Memory B cell (primary cell): Measurements from ENCODE around the gene CTBP2.

Source experiments
- ATAC-seq: fragments of 150-1000 bp; cut with Tn5 transposase; 2 replicates; pipeline ENCODE4 v1.10.0; 2021; ENCODE audit warnings: low read depth, mild to moderate bottlenecking, moderate library complexity
- DNase-seq, 2 donors: peaks; one replicate each; pipeline ENCODE4 v3.0.0; 2022; ENCODE audit warnings: low spot score in 2 of 2
- H3K27ac Mint-ChIP-seq: one replicate; pipeline ENCODE4 v1.8.0; 2022; ENCODE audit warnings: mild to moderate bottlenecking, moderate library complexity, mixed read lengths
- H3K27me3 Mint-ChIP-seq: one replicate; pipeline ENCODE4 v1.8.0; 2022; ENCODE audit warnings: mixed read lengths
- H3K36me3 Mint-ChIP-seq: one replicate; pipeline ENCODE4 v1.8.0; 2022; ENCODE audit warnings: mild to moderate bottlenecking, mixed read lengths
- H3K4me1 Mint-ChIP-seq: one replicate; pipeline ENCODE4 v1.8.0; 2022; ENCODE audit warnings: mixed read lengths
- H3K4me3 Mint-ChIP-seq: one replicate; pipeline ENCODE4 v1.8.0; 2022; ENCODE audit warnings: mild to moderate bottlenecking, moderate library complexity, mixed read lengths
- H3K9me3 Mint-ChIP-seq: one replicate; pipeline ENCODE4 v1.8.0; 2022; ENCODE audit warnings: mixed read lengths

CTBP2 gene

GRCh38 chr10:125015356-125015944 lies 144.9 kb downstream of the CTBP2 start:
- Mint-ChIP-seq H3K27ac (no peak overlapping the region), H3K9me3 (peaks cover 4% of the 10 kb centered on the region), H3K4me3 (no peak overlapping the region), H3K36me3 (no peaks in the 10 kb centered on the region), H3K27me3 (peaks cover 15% of the 10 kb centered on the region), H3K4me1 (no peaks in the 10 kb centered on the region)
- DNase-seq: no peak
- no peak for ATAC-seq

GRCh38 chr10:125014836-125015355 lies 145.5 kb downstream of the CTBP2 start:
- Mint-ChIP-seq H3K4me3 (no peak overlapping the region), H3K9me3 (peaks cover 4% of the 10 kb centered on the region), H3K36me3 (no peaks in the 10 kb centered on the region), H3K27me3 (peaks cover 15% of the 10 kb centered on the region), H3K4me1 (no peaks in the 10 kb centered on the region), H3K27ac (no peak overlapping the region)
- ATAC-seq (no peak), DNase-seq (no peak)

DNA sequence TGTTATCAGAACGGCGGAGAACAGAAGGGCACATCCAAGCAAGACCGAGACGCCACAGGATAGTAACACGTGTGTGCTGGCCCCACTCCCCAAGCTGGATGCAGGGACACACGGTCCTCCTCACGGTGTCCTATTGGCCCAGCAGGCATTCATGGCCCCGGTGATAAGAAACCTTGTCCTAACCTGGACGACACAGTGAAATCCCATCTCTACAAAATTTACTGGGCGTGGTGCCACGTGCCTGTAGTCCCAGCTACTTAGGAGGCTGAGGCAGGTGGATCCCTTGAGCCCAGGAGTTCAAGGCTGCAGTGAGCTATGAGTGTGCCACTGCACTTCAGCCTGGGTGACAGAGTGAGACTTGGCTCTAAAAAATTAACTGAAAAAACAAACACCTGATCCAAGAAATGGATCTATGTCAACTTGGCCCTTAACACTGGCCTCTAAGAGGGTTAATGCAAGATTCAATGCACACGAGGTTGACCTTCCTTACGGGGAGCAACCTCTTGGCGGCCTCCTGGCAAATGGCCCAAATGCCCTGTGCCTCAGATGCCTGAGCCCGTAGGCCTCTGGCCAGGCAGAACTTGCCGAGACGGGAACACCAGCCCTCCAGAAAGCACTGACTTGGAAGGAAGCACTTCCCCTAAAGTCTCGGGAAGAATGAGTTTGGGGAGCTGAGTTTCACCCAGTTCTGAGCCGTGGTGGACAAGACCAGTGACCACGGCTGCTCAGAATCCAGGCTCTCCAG lies 146.1 kb downstream of the CTBP2 start:
- Mint-ChIP-seq H3K4me3 (no peak overlapping the region), H3K9me3 (peaks cover under 1% of the 10 kb centered on the region), H3K27me3 (peaks cover 11% of the 10 kb centered on the region), H3K36me3 (no peaks in the 10 kb centered on the region), H3K27ac (no peak overlapping the region), H3K4me1 (no peaks in the 10 kb centered on the region)
- ATAC-seq (no peak), DNase-seq (no peak)

DNA sequence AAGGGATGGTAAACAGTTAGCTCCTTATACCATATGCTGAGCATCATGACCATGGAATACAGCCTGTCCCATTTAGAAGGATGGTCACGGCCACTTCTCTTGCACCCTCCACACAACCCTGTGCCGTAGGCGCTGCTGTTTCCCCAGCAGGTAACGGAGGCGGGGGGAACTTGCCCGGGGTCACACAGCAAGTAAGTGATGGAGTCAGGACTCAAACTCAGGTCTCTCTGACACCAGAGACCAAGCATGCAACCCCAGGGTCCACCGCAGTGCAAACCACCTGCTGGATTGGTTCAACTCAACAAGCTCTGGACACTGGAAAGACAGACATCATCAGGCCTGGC lies 146.9 kb downstream of the CTBP2 start:
- H3K27me3 Mint-ChIP-seq: peaks cover 11% of the 10 kb centered on the region
- H3K36me3 Mint-ChIP-seq: no peaks in the 10 kb centered on the region
- H3K27ac Mint-ChIP-seq: no peak overlapping the region
- DNase-seq: no peak
- H3K4me3 Mint-ChIP-seq: no peak overlapping the region
- no peaks in the 10 kb centered on the region for H3K4me1 Mint-ChIP-seq
- H3K9me3 Mint-ChIP-seq: no peaks in the 10 kb centered on the region
- no peak for ATAC-seq

- no peak overlapping the region for H3K4me3 Mint-ChIP-seq
- H3K27ac Mint-ChIP-seq: no peak overlapping the region
- no peaks in the 10 kb centered on the region for H3K4me1 Mint-ChIP-seq
These were observed 147.4 kb downstream of the CTBP2 start for GRCh38 chr10:125012851-125013528.

GRCh38 chr10:125011926-125012705 lies 148.2 kb downstream of the CTBP2 start:
- H3K4me1 Mint-ChIP-seq: no peaks in the 10 kb centered on the region
- no peaks in the 10 kb centered on the region for H3K9me3 Mint-ChIP-seq
- peaks cover 7% of the 10 kb centered on the region for H3K27me3 Mint-ChIP-seq
- ATAC-seq: no peak
- no peaks in the 10 kb centered on the region for H3K36me3 Mint-ChIP-seq
- H3K4me3 Mint-ChIP-seq: no peak overlapping the region
- no peak for DNase-seq
- no peak overlapping the region for H3K27ac Mint-ChIP-seq

More at GRCh38 chr10:125012851-125013528, 147.4 kb downstream of the CTBP2 start:
- ATAC-seq: no peak
- no peaks in the 10 kb centered on the region for H3K36me3 Mint-ChIP-seq
- no peak for DNase-seq
- H3K27me3 Mint-ChIP-seq: peaks cover 8% of the 10 kb centered on the region
- H3K9me3 Mint-ChIP-seq: no peaks in the 10 kb centered on the region

DNA sequence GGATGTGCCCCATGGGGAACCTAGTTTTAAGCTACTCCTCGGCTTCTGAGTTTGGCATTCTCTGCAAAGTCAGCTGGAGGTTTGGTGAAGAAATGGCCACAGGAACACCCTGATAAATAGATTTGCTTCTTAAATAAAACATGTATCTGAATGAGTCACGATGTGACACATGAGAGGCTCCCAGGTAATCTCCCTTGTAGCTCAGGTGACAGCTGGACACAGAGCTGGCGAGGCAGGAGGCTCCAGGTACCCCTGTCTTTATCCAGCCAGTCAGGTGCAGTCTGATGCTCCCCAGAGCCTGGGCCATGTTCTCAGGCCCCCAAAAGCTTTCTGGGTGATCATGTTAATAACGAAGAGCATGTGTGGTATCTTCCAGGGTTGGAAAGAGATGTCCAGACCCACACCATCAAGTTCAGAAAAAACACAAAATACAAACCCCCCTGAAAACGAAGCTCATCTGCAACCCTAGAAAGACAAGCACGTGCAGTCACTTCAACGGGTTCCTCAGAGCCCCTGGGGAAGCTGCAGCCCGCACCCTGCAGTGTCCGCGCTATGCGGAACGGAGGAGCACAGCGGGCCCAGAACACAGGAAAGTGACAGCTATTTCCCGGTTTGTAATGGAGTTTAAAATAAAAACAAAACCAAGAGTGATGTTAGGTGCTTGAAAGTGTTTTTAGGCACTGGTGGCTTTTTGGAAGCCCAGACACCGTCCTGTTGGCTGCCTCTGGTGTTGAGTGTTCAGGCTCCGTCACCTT lies 149.0 kb downstream of the CTBP2 start:
- Mint-ChIP-seq H3K27ac (no peak overlapping the region), H3K9me3 (no peaks in the 10 kb centered on the region), H3K27me3 (peaks cover 2% of the 10 kb centered on the region), H3K4me3 (no peak overlapping the region), H3K36me3 (no peaks in the 10 kb centered on the region), H3K4me1 (no peaks in the 10 kb centered on the region)
- DNase-seq: no peak
- ATAC-seq: no peak

- no peak overlapping the region for H3K4me3 Mint-ChIP-seq
- DNase-seq (no peak), ATAC-seq (no peak)
- peaks cover under 1% of the 10 kb centered on the region for H3K27me3 Mint-ChIP-seq
- H3K4me1 Mint-ChIP-seq: no peaks in the 10 kb centered on the region
- no peaks in the 10 kb centered on the region for H3K36me3 Mint-ChIP-seq
- no peaks in the 10 kb centered on the region for H3K9me3 Mint-ChIP-seq
- no peak overlapping the region for H3K27ac Mint-ChIP-seq
These were observed 150.0 kb downstream of the CTBP2 start for GRCh38 chr10:125010362-125010761.

DNA sequence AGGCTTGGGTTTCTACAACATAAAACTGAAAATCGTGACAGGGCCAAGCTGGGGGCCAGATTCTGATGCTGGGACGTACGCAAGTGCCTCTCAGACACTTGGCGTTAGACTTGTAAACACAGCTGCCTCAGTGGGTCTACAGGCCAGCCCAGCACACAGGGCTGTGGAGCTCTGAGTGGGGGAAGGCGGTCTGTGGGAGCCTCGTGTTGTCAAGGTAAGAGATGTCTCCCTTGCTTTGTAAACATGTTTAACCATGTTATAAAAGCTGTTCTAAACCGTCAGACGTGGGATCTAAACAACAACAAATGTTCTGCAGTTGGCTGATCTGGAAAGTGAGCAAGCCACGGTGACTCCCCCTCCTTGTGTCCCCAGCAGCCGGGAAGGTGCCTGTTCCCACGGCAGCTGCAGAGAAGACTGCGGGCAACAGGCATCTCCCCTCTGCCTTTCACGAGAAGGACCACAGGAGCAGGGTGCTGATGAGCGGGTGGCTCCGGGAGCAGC lies 150.7 kb downstream of the CTBP2 start:
- Mint-ChIP-seq H3K4me1 (no peaks in the 10 kb centered on the region), H3K9me3 (no peaks in the 10 kb centered on the region), H3K27me3 (no peaks in the 10 kb centered on the region), H3K4me3 (no peak overlapping the region), H3K36me3 (no peaks in the 10 kb centered on the region), H3K27ac (no peak overlapping the region)
- DNase-seq: no peak
- no peak for ATAC-seq

DNA sequence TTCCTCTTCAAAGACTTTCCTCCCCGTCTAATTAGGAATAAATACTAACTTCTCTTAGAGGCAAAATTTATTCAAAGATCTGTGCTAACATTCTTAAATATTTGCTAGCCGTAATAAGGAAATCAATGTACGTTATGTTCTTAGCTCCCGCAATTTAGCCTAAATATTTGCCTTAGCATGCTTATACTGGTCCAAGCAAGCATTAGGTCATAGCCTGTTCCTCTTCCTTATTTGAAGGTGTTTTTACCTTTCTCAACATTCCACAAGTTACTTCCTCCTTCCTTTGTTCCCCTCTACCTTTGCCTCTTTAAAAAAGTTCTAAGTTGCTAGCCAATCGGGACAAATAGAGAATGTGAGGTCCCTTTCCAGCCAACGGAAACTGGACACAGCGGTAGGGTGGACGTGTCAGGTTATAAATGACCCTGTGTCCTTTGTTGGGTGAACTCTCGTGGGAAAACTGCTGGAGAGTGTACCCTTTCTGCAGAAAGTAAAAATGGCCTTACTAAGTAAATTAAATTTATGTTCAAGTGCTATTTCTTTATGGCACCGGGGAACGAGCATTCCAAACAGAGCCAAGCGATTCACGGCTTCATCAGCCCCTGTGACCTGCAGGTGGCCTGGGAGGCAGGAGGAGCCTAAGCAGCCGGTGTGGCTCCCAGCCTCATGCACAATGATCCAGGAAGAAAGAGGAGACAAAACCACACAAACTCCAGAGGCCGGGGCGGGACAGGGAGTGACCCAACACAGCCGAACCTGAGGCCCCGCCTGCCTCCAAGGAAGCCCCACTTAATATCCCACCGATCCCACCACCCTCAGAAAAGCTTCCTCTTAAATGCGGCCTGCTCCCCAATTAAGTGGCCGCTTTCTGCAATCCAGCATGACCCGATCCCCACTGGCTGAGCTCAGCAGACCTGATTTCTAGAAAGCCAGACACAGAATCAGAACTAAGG lies 151.4 kb downstream of the CTBP2 start:
- Mint-ChIP-seq H3K27ac (no peak overlapping the region), H3K36me3 (no peaks in the 10 kb centered on the region)
- DNase-seq: no peak

DNA sequence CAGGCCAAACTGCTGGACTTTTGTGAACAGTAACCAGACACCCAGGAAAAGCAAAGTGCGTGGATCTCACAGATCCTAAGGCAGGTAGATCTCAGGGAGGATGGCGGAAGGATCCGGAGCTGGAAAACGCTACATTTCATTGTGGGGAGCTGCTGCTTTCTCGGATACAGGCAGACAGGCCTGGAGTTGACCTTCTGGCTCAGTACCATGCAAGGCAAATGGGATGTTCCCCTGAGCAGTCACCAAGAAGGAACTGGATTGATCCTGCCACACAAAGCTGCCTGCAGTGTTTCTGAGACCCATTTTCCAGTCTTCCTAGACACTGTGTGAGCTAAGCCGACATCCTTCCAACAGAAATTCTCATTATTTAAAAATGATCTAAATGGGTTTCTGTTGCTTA lies 152.9 kb downstream of the CTBP2 start:
- H3K4me3 Mint-ChIP-seq: no peak overlapping the region

More for the DNA sequence above, 151.4 kb downstream of the CTBP2 start:
- Mint-ChIP-seq H3K4me3 (no peak overlapping the region), H3K9me3 (no peaks in the 10 kb centered on the region), H3K4me1 (no peaks in the 10 kb centered on the region), H3K27me3 (no peaks in the 10 kb centered on the region)
- no peak for ATAC-seq

DNA sequence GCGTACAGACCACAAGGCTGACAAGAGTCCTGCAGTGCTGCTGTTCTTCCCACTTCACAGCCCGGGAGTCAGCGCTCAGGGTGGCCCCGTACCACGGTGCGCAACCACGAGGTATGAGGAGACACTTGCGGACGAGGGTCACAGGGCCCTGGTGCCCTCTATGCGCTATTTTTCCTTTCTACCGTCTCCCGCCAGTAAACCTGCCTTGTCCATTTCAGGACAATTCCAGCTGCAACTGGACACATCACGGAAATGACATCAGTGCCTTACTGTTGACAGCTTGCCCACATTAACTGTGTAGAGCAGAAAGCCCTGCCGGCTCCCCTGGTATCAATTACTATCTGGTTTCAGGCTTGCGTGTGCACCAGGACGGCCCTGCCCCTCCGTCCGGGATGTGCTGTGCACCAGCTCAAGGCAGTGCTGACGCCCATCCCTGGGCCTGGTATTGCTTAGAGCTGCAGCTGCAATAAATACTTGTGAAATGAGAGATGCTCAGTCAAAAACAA lies 153.4 kb downstream of the CTBP2 start:
- Mint-ChIP-seq H3K27me3 (peaks cover 3% of the 10 kb centered on the region), H3K9me3 (no peaks in the 10 kb centered on the region), H3K4me1 (no peaks in the 10 kb centered on the region), H3K4me3 (no peak overlapping the region), H3K36me3 (no peaks in the 10 kb centered on the region), H3K27ac (no peak overlapping the region)
- DNase-seq (no peak), ATAC-seq (no peak)

More for the DNA sequence above, 152.9 kb downstream of the CTBP2 start:
- Mint-ChIP-seq H3K36me3 (no peaks in the 10 kb centered on the region), H3K27ac (no peak overlapping the region), H3K9me3 (no peaks in the 10 kb centered on the region), H3K27me3 (peaks cover 3% of the 10 kb centered on the region), H3K4me1 (no peaks in the 10 kb centered on the region)
- DNase-seq (no peak), ATAC-seq (no peak)
